ENCODE measurements around the gene TAOK3.
"Not testable (repeated sequence)": the region's sequence is repeated elsewhere in the genome, so short reads cannot be mapped to it uniquely, and the experiment has no call there.

The TAOK3 gene

GRCh38 chr12:118372541-118373495 is at the start of gene TAOK3:
TSS of gene TAOK3 (minus strand) at chr12:118372907. CDS start at chr12:118255567, 117,340 bp downstream.
- peak; percentile 96 for DNase-seq

GRCh38 chr12:118420673-118421072 is 48.0 kb upstream of the TAOK3 start:
- DNase-seq: no peak

GRCh38 chr12:118418385-118419057 is 45.8 kb upstream of the TAOK3 start:
- DNase-seq: no peak

DNA sequence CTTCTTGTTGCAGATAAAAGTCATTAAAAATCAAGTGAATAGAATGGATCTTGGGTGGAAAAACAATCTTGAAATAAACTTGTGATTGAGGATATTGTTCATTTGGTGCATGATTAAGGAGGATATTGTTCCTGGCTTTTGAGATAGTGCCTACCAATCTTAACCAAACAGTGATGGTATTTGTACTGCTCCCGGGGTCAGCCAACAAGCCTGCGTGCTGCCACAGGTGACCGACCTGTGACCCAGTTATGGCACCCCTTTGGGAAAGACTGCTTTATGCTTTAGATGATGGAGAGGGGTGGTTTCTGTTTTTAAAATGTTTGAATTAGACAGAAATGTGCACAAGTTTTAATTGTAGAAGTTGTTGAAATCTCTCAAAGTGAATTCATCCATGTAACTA is 45.2 kb upstream of the TAOK3 start:
- no peak for DNase-seq

DNA sequence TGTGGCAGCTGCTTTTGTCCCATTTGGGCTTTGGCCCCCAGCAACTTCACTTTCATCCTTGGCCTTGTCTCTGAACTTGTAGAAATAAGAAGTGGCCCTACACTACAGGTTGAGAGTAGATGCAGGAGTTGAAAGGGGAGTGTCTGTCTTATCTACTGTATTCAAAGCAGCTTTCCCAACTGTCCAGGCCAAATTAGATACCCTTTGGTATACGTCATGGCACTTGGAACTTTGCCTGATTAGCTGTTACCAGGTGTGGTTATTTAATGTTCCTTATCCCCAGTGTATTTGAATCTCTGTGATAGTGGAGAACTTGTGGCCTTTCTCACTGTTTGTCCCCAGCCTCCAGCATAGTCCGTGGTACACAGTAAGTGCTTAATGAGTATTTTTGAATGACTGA is 37.1 kb upstream of the TAOK3 start:
- no peak for DNase-seq

GRCh38 chr12:118408241-118408640 is 35.5 kb upstream of the TAOK3 start:
- DNase-seq: not testable (repeated sequence)

DNA sequence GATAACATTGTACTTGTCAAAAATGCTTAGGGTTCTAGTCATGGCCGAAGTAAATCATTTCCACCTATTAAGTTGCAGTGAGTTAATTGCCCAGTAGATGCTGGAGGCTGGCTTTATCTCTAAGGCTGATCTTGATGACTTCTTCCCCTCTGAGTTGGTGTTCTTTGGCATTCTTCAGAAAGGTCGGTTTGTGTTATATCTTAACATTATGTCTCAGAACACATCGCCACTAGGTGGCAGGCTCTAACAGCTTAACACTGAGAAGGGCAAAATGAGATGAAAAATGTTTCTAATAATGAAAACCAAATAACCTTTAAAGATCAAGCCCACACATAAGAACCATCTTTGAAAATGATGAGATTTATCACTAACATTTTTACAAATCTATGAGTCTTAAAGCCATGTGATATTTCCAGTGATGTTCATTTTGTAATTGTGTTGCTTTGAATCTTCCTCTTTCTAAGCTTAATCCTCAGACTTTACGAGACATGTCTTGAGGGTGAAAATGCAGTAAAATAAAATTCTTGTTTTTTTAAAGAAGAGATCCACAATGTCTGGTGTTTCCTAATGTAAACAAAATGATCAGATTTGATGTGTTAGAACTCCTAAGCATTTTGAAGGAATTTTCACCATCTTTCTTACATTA is 32.3 kb upstream of the TAOK3 start:
- peak; percentile 67 for DNase-seq

- peak; percentile 17 for DNase-seq
Measured at GRCh38 chr12:118402251-118402650, 29.5 kb upstream of the TAOK3 start.

- DNase-seq: no peak
Measured at GRCh38 chr12:118398940-118399339, 26.2 kb upstream of the TAOK3 start.

DNA sequence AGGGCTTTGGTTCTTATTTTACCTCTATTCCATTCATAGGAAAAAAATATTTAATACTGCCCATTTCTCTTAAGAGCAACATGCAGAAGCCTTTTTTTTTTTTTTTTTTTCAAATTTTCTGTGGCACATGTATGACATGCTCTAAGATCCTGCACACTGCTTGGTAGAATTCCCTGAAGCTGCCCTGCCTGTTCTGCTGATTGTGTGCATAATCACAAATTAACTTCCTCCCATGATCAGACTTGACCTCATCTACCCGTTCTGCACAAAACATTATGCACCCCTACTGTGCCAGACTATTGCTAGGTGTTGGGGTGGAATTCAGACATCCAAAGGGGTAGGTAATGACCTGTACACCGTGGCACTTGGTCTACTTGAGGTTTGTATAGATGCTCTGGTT is 25.8 kb upstream of the TAOK3 start:
- DNase-seq: no peak

GRCh38 chr12:118397708-118398440 is 25.2 kb upstream of the TAOK3 start:
- no peak for DNase-seq

GRCh38 chr12:118391836-118392235 is 19.1 kb upstream of the TAOK3 start:
- DNase-seq: no peak

GRCh38 chr12:118391424-118391823 is 18.7 kb upstream of the TAOK3 start:
- no peak for DNase-seq

DNA sequence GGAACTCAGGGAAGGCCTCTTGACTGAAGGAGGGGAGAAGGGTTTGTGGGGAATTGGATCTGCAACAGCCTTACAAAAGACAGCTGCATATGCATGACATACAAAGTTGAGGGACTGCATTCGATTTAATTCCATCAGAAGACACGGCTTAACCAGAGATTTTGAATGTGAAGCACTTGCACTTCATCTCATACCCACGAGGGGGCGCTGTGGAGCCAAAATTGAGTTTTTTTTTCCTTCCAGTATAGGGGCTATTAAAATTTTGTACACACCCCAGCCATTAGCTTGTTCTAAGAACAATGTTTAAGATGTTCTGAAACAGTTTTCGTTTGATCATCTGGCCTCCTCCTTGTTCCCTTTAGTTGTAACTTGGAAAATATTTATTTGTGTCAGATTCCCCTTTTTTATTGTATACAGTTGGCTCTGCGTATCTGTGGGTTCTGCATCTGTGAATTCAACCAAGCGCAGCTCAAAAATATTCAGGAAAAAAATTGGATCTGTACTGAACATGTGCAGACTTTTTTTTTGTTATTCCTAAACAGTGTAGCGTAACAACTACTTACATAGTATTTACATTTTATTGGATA is 5.3 kb upstream of the TAOK3 start:
- peak; percentile 70 for DNase-seq

DNA sequence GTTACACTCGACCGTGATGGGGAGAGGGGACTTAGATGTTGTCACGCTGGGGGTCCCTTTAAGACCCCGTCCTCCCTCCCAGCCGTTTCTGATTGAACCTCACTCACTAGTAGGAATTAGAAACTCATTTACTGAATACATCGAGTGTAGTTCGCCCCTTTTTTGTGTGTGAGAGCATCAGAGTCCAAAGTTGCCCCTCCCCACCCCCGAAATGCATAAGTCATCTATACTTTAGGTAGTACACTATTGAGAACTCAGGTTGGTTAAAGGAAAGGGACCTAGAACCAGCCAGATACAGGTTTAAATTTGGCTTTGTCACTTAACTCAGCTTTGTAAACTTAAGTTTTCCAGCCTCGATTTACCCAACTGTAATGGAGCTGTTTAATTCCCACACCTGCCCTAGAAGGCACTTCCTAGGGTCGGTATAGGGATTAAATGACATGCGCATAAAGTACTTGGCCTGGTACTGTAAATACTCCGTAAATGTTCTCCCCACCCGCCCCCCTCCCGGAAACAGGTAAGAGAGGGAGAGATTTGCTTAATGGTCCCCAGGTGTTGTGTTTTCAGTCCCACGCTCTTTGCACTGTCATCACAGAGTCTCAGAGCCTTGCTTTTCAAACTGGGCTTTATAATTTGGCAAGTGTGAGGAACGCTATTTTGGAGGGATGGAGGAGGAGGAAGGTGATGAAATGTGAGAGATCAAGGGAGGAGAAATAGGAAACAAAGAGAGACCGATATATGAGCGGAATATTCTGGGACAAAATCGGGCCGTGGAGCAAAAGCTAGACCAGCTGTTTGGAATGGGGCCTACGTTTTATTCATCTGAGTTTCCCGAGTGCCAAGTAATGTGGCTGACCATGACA is 4.5 kb upstream of the TAOK3 start:
- no peak for DNase-seq

DNA sequence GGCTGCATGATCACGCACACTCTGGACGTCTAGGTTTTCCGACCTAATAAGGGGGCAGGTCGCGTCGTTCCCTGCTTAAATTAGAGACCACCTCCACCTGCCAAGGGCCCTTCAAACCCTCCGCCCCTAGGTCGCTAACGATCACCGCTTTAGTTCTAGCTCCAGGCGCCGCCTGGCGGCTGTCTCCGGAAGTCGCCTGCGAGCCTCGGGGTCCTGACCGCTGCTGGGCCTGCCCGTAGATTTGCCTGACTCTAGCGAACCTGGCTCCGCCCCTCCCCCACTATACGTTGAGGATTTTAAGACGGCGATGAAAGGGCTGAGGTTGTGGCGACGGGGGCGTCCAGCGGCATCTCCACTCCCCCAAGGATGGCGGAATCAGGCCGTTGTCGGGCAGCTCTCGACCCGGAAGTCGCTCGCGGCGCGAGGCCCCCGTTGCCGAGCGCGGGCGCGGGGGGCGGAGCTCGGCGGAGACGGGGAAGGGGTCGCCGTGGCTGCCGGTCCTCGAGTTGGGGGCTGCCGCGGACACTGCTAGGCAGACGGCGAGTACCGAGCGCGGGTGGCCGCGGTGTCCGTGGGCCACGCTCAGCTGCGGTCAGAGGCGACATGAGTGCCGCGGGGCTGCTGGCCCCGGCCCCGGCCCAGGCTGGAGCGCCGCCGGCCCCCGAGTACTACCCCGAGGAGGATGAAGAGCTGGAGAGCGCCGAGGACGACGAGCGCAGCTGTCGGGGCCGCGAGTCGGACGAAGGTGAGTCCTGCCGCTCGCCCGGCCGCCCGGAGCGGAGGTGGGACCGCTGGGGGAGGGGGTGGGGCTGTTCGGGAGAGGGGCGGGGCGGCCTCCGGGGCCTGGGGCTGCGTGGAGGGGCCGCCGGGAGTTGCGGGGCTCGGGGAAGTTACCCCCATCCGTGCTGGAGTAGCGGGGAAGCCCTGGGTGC is 3.6 kb upstream of the TAOK3 start, which contains the start of gene SUDS3:
TSS of gene SUDS3 (plus strand) at position 467 of the 932 bp plus-strand sequence. CDS start at position 604, 137 bp downstream.
- peak; percentile 69 for DNase-seq

- no peak for DNase-seq
Measured at GRCh38 chr12:118375348-118375747, 2.6 kb upstream of the TAOK3 start.

- no peak for DNase-seq
Measured at GRCh38 chr12:118374909-118375308, 2.2 kb upstream of the TAOK3 start.

DNA sequence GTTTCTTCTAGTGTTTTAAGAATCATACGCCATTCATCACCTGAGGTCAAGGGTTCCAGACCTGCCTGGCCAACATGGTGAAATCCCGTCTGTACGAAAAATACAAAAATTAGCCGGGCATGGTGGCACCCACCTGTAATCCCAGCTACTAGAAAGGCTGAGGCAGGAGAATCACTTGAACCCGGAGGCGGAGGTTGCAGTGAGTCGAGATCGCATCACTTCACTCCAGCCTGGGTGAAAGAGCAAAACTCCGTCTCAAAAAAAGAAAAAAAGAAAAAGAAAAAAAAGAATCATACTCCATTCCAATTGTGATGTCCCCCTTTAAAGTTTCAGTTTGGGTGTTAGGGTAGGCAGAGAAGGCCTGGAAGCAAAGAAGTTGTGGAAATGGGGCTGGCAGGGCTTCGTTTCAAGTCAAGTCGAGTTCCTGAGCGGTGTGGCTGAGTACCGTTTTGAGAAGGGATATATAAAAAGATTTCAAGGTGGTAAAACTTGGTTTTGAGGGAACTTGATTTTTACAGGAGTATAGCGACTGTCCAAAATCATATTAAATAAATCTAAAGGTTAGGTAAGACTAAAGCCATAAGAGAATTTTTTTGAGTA is 1.5 kb upstream of the TAOK3 start:
- no peak for DNase-seq

- DNase-seq: no peak
Measured at GRCh38 chr12:118373616-118374015, 909 bp upstream of the TAOK3 start.

Data from kidney glomerular epithelial cell (primary cell).